ENCODE results near the gene UCHL3.

UCHL3 gene

GRCh38 chr13:75507027-75508001 is 42.3 kb upstream of the UCHL3 start:
- H3K4me3 ChIP-seq (ENCODE audit: insufficient read depth in 1 of 2, low read depth in 1 of 2, low read length in 2 of 2), result no peak overlapping the region
- no peaks in the 10 kb centered on the region for H3K27me3 ChIP-seq (ENCODE audit: control insufficient read depth in 1 of 2, insufficient read depth in 1 of 2, low read length in 2 of 2)
- no peak for DNase-seq
- no peak overlapping the region for H3K14ac ChIP-seq (ENCODE audit: low read length in 2 of 2)
- H3K4me1 ChIP-seq (ENCODE audit: control insufficient read depth, insufficient read depth, low read depth, low read length), result no peaks in the 10 kb centered on the region
- H3K27ac ChIP-seq (ENCODE audit: low read length, poor library complexity, severe bottlenecking), result no peak overlapping the region
- H3K4ac ChIP-seq (ENCODE audit: low read depth in 1 of 2, low read length in 2 of 2), result no peak overlapping the region
- H3K79me1 ChIP-seq (replicated peaks; ENCODE audit: low read length, poor library complexity, severe bottlenecking), result no peaks in the 10 kb centered on the region
- H4K91ac ChIP-seq (ENCODE audit: low read length), result no peak overlapping the region
- H3K18ac ChIP-seq (ENCODE audit: low read depth in 1 of 2, low read length in 2 of 2), result no peak overlapping the region
- no peaks in the 10 kb centered on the region for H3K36me3 ChIP-seq (ENCODE audit: control insufficient read depth in 1 of 2, insufficient read depth in 2 of 2, low read depth in 1 of 2, low read length in 2 of 2)
- H2BK5ac ChIP-seq (ENCODE audit: low read depth, low read length, poor library complexity, severe bottlenecking), result no peak overlapping the region
- H2AK5ac ChIP-seq (ENCODE audit: low read length, severe bottlenecking), result no peak overlapping the region
- H2BK12ac ChIP-seq (ENCODE audit: low read length in 2 of 2), result no peak overlapping the region
- no peaks in the 10 kb centered on the region for H3K9me3 ChIP-seq (ENCODE audit: control insufficient read depth, low read length)
- H3K23ac ChIP-seq (ENCODE audit: low read length in 2 of 2), result no peak overlapping the region
- no peak overlapping the region for H3K9ac ChIP-seq (ENCODE audit: low read length)
- no peak overlapping the region for H2BK15ac ChIP-seq (ENCODE audit: low read depth, poor library complexity, severe bottlenecking)
- H3K4me2 ChIP-seq (ENCODE audit: low read length, poor library complexity, severe bottlenecking), result no peak overlapping the region
- H2BK120ac ChIP-seq (ENCODE audit: low read depth, low read length), result no peak overlapping the region
- no peak overlapping the region for H2AFZ ChIP-seq (ENCODE audit: low read depth, low read length)
- no peak overlapping the region for H4K8ac ChIP-seq (ENCODE audit: low read length)
- 96% methylated on average over 8 of the region's 10 CpGs for WGBS

- no peak overlapping the region for H4K91ac ChIP-seq (ENCODE audit: low read length)
- H3K23ac ChIP-seq (ENCODE audit: low read length in 2 of 2), result no peak overlapping the region
- H2BK120ac ChIP-seq (ENCODE audit: low read depth, low read length), result no peak overlapping the region
- no peaks in the 10 kb centered on the region for H3K36me3 ChIP-seq (ENCODE audit: control insufficient read depth in 1 of 2, insufficient read depth in 2 of 2, low read depth in 1 of 2, low read length in 2 of 2)
- H3K18ac ChIP-seq (ENCODE audit: low read depth in 1 of 2, low read length in 2 of 2), result no peak overlapping the region
- H3K9me3 ChIP-seq (ENCODE audit: control insufficient read depth, low read length), result no peaks in the 10 kb centered on the region
- H3K9ac ChIP-seq (ENCODE audit: low read length), result no peak overlapping the region
- H2BK5ac ChIP-seq (ENCODE audit: low read depth, low read length, poor library complexity, severe bottlenecking), result no peak overlapping the region
- no peak overlapping the region for H3K4ac ChIP-seq (ENCODE audit: low read depth in 1 of 2, low read length in 2 of 2)
- H3K79me1 ChIP-seq (replicated peaks; ENCODE audit: low read length, poor library complexity, severe bottlenecking), result no peaks in the 10 kb centered on the region
- no peaks in the 10 kb centered on the region for H3K27me3 ChIP-seq (ENCODE audit: control insufficient read depth in 1 of 2, insufficient read depth in 1 of 2, low read length in 2 of 2)
- no peak overlapping the region for H3K4me3 ChIP-seq (ENCODE audit: insufficient read depth in 1 of 2, low read depth in 1 of 2, low read length in 2 of 2)
- no peak overlapping the region for H3K14ac ChIP-seq (ENCODE audit: low read length in 2 of 2)
- H2AFZ ChIP-seq (ENCODE audit: low read depth, low read length), result no peak overlapping the region
- no peak overlapping the region for H4K8ac ChIP-seq (ENCODE audit: low read length)
- H3K27ac ChIP-seq (ENCODE audit: low read length, poor library complexity, severe bottlenecking), result no peak overlapping the region
- DNase-seq, result no peak
- no peak overlapping the region for H2AK5ac ChIP-seq (ENCODE audit: low read length, severe bottlenecking)
- 92% methylated on average over 6 of the region's 6 CpGs for WGBS
- H3K4me2 ChIP-seq (ENCODE audit: low read length, poor library complexity, severe bottlenecking), result no peak overlapping the region
- no peaks in the 10 kb centered on the region for H3K4me1 ChIP-seq (ENCODE audit: control insufficient read depth, insufficient read depth, low read depth, low read length)
- no peak overlapping the region for H2BK15ac ChIP-seq (ENCODE audit: low read depth, poor library complexity, severe bottlenecking)
- no peak overlapping the region for H2BK12ac ChIP-seq (ENCODE audit: low read length in 2 of 2)
Observed at GRCh38 chr13:75508002-75508548, 41.5 kb upstream of the UCHL3 start.

GRCh38 chr13:75511051-75511625 is 38.5 kb upstream of the UCHL3 start:
- H3K4me2 ChIP-seq (ENCODE audit: low read length, poor library complexity, severe bottlenecking), result no peak overlapping the region
- DNase-seq, result no peak
- H3K79me1 ChIP-seq (replicated peaks; ENCODE audit: low read length, poor library complexity, severe bottlenecking), result no peaks in the 10 kb centered on the region
- no peaks in the 10 kb centered on the region for H3K36me3 ChIP-seq (ENCODE audit: control insufficient read depth in 1 of 2, insufficient read depth in 2 of 2, low read depth in 1 of 2, low read length in 2 of 2)
- no peak overlapping the region for H3K9ac ChIP-seq (ENCODE audit: low read length)
- no peak overlapping the region for H2BK5ac ChIP-seq (ENCODE audit: low read depth, low read length, poor library complexity, severe bottlenecking)
- H2BK12ac ChIP-seq (ENCODE audit: low read length in 2 of 2), result no peak overlapping the region
- no peak overlapping the region for H3K27ac ChIP-seq (ENCODE audit: low read length, poor library complexity, severe bottlenecking)
- H2BK15ac ChIP-seq (ENCODE audit: low read depth, poor library complexity, severe bottlenecking), result no peak overlapping the region
- H3K23ac ChIP-seq (ENCODE audit: low read length in 2 of 2), result no peak overlapping the region
- H4K91ac ChIP-seq (ENCODE audit: low read length), result no peak overlapping the region
- WGBS, result 100% methylated on average over 1 of the region's 3 CpGs
- H2BK120ac ChIP-seq (ENCODE audit: low read depth, low read length), result no peak overlapping the region
- H3K18ac ChIP-seq (ENCODE audit: low read depth in 1 of 2, low read length in 2 of 2), result no peak overlapping the region
- H3K14ac ChIP-seq (ENCODE audit: low read length in 2 of 2), result no peak overlapping the region
- H3K9me3 ChIP-seq (ENCODE audit: control insufficient read depth, low read length), result no peaks in the 10 kb centered on the region
- H2AFZ ChIP-seq (ENCODE audit: low read depth, low read length), result no peak overlapping the region
- no peak overlapping the region for H4K8ac ChIP-seq (ENCODE audit: low read length)
- H3K27me3 ChIP-seq (ENCODE audit: control insufficient read depth in 1 of 2, insufficient read depth in 1 of 2, low read length in 2 of 2), result no peaks in the 10 kb centered on the region
- H3K4me3 ChIP-seq (ENCODE audit: insufficient read depth in 1 of 2, low read depth in 1 of 2, low read length in 2 of 2), result no peak overlapping the region
- no peak overlapping the region for H2AK5ac ChIP-seq (ENCODE audit: low read length, severe bottlenecking)
- no peak overlapping the region for H3K4ac ChIP-seq (ENCODE audit: low read depth in 1 of 2, low read length in 2 of 2)
- no peaks in the 10 kb centered on the region for H3K4me1 ChIP-seq (ENCODE audit: control insufficient read depth, insufficient read depth, low read depth, low read length)

GRCh38 chr13:75512253-75512652 is 37.3 kb upstream of the UCHL3 start:
- no peak overlapping the region for H2BK15ac ChIP-seq (ENCODE audit: low read depth, poor library complexity, severe bottlenecking)
- H2AK5ac ChIP-seq (ENCODE audit: low read length, severe bottlenecking), result no peak overlapping the region
- H2BK120ac ChIP-seq (ENCODE audit: low read depth, low read length), result no peak overlapping the region
- no peak overlapping the region for H2BK5ac ChIP-seq (ENCODE audit: low read depth, low read length, poor library complexity, severe bottlenecking)
- peak; percentile 26 for DNase-seq
- H3K18ac ChIP-seq (ENCODE audit: low read depth in 1 of 2, low read length in 2 of 2), result no peak overlapping the region
- no peak overlapping the region for H3K4me2 ChIP-seq (ENCODE audit: low read length, poor library complexity, severe bottlenecking)
- no peaks in the 10 kb centered on the region for H3K36me3 ChIP-seq (ENCODE audit: control insufficient read depth in 1 of 2, insufficient read depth in 2 of 2, low read depth in 1 of 2, low read length in 2 of 2)
- H4K91ac ChIP-seq (ENCODE audit: low read length), result no peak overlapping the region
- H3K79me1 ChIP-seq (replicated peaks; ENCODE audit: low read length, poor library complexity, severe bottlenecking), result no peaks in the 10 kb centered on the region
- H3K23ac ChIP-seq (ENCODE audit: low read length in 2 of 2), result no peak overlapping the region
- WGBS, result 85% methylated on average over 2 of the region's 3 CpGs
- no peak overlapping the region for H3K4ac ChIP-seq (ENCODE audit: low read depth in 1 of 2, low read length in 2 of 2)
- no peak overlapping the region for H3K4me3 ChIP-seq (ENCODE audit: insufficient read depth in 1 of 2, low read depth in 1 of 2, low read length in 2 of 2)
- no peak overlapping the region for H3K14ac ChIP-seq (ENCODE audit: low read length in 2 of 2)
- H3K4me1 ChIP-seq (ENCODE audit: control insufficient read depth, insufficient read depth, low read depth, low read length), result no peaks in the 10 kb centered on the region
- no peak overlapping the region for H3K27ac ChIP-seq (ENCODE audit: low read length, poor library complexity, severe bottlenecking)
- H4K8ac ChIP-seq (ENCODE audit: low read length), result no peak overlapping the region
- no peaks in the 10 kb centered on the region for H3K27me3 ChIP-seq (ENCODE audit: control insufficient read depth in 1 of 2, insufficient read depth in 1 of 2, low read length in 2 of 2)
- H3K9ac ChIP-seq (ENCODE audit: low read length), result no peak overlapping the region
- H2AFZ ChIP-seq (ENCODE audit: low read depth, low read length), result no peak overlapping the region
- H3K9me3 ChIP-seq (ENCODE audit: control insufficient read depth, low read length), result no peaks in the 10 kb centered on the region
- H2BK12ac ChIP-seq (ENCODE audit: low read length in 2 of 2), result no peak overlapping the region
